GM21447 (cell line): Measurements from ENCODE around the gene HSD11B1.
"Not testable (repeated sequence)": the region's sequence is repeated elsewhere in the genome, so short reads cannot be mapped to it uniquely, and the experiment has no call there.

Experiments
- ATAC-seq: cut with Tn5 transposase; IDR thresholded peaks from one replicate; pipeline ENCODE4 v1.9.1; 2021; ENCODE audit not compliant: unreplicated experiment

Gene HSD11B1

GRCh38 chr1:209689477-209689876, 15.2 kb upstream of the HSD11B1 start:
- no peak for ATAC-seq

GRCh38 chr1:209691237-209691636, 13.4 kb upstream of the HSD11B1 start:
- no peak for ATAC-seq

GRCh38 chr1:209692296-209692695, 12.3 kb upstream of the HSD11B1 start:
- no peak for ATAC-seq

- no peak for ATAC-seq
These were observed 11.7 kb upstream of the HSD11B1 start for GRCh38 chr1:209692745-209693504.

- ATAC-seq: no peak
These were observed 8.0 kb upstream of the HSD11B1 start for GRCh38 chr1:209696673-209697072.

- ATAC-seq: no peak
These were observed 7.5 kb upstream of the HSD11B1 start for GRCh38 chr1:209697126-209697525.

GRCh38 chr1:209700686-209701085, 4.0 kb upstream of the HSD11B1 start:
- not testable (repeated sequence) for ATAC-seq

- no peak for ATAC-seq
These were observed 1.8 kb upstream of the HSD11B1 start for GRCh38 chr1:209702832-209703231.

- no peak for ATAC-seq
These were observed 677 bp upstream of the HSD11B1 start for GRCh38 chr1:209703834-209704504.

GRCh38 chr1:209705033-209705598, 470 bp downstream of the HSD11B1 start:
- no peak for ATAC-seq

GRCh38 chr1:209706622-209707021, 2.0 kb downstream of the HSD11B1 start:
- no peak for ATAC-seq

- no peak for ATAC-seq
These were observed 2.7 kb downstream of the HSD11B1 start for GRCh38 chr1:209707308-209707707.

- no peak for ATAC-seq
These were observed 3.7 kb downstream of the HSD11B1 start for GRCh38 chr1:209708297-209708696.

- no peak for ATAC-seq
These were observed 5.4 kb downstream of the HSD11B1 start for GRCh38 chr1:209710093-209710492.

- no peak for ATAC-seq
These were observed 6.2 kb downstream of the HSD11B1 start for GRCh38 chr1:209710847-209711246.

GRCh38 chr1:209714338-209714737, 9.7 kb downstream of the HSD11B1 start:
- no peak for ATAC-seq

GRCh38 chr1:209715314-209715713, 10.7 kb downstream of the HSD11B1 start:
- no peak for ATAC-seq

GRCh38 chr1:209717818-209718217, 13.2 kb downstream of the HSD11B1 start:
- ATAC-seq: no peak

- no peak for ATAC-seq
These were observed 15.7 kb downstream of the HSD11B1 start for GRCh38 chr1:209720326-209720725.

- no peak for ATAC-seq
These were observed 16.2 kb downstream of the HSD11B1 start for GRCh38 chr1:209720826-209721225.

GRCh38 chr1:209721323-209721722, 16.7 kb downstream of the HSD11B1 start:
- ATAC-seq: no peak

- no peak for ATAC-seq
These were observed 18.6 kb downstream of the HSD11B1 start for GRCh38 chr1:209723265-209723664.
